ENCODE measurements around the gene NIPSNAP2.

Gene NIPSNAP2

DNA sequence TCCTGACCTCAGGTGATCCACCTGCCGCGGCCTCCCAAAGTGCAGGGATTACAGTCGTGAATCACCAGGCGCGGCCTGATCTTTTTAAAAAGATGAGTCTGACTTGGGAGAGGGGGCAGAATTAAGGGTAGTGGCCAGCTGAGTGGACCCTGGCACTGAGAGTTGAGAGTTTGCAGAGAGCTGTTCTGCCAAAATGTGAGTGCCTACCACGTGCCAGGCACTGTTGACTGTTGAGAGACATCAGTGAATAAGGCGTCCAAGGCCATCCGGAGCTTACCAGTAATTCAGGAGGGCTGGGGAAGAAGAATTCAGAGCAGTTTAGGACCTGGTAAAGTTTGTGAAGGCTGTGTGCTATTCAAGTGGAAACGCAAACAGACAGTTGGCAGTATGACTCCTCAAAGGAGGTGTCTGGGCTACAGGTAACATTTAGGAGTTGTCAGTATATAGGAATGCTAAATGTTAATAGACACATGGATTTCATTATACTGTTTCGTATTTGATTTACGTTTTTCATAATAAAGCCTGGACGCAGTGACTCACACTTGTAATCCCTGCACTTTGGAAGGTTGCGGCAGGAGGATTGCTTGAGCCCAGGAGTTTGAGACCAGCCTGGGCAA is 1.5 kb downstream of the NIPSNAP2 start:
- no peak overlapping the region for H3K4me3 ChIP-seq (ENCODE audit: control insufficient read depth, low read depth, low read length)
- DNase-seq (ENCODE audit: low read depth): peak; percentile 85
- no peak for TF ChIP-seq CTCF (conservative IDR thresholded peaks at IDR 0.05; ENCODE audit: control insufficient read depth, insufficient read depth, low read depth, low read length)

GRCh38 chr7:55966851-55967250 is 2.5 kb downstream of the NIPSNAP2 start:
- no peak for DNase-seq (ENCODE audit: low read depth)
- TF ChIP-seq CTCF (conservative IDR thresholded peaks at IDR 0.05; ENCODE audit: control insufficient read depth, insufficient read depth, low read depth, low read length): no peak
- no peak overlapping the region for H3K4me3 ChIP-seq (ENCODE audit: control insufficient read depth, low read depth, low read length)

DNA sequence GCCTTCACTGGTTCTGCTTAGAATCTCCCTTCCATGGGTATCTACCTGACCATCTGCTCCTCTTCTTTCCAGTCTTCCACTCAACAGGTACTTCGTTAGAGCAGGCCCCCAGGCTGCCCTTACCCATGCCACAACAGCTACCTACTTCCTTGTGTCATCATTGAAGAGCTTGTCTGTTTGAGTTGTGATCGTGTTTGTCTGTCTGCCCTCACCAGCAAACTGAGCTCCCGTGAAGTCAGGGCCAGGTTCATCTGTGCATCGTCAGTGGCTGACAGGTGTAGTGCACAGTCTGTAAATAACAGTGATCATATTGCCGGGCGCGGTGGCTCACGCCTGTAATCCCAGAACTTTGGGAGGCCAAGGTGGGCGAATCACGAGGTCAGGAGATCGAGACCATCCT is 5.0 kb downstream of the NIPSNAP2 start:
- DNase-seq (ENCODE audit: low read depth): no peak
- TF ChIP-seq CTCF (conservative IDR thresholded peaks at IDR 0.05; ENCODE audit: control insufficient read depth, insufficient read depth, low read depth, low read length): no peak
- no peak overlapping the region for H3K4me3 ChIP-seq (ENCODE audit: control insufficient read depth, low read depth, low read length)

- DNase-seq (ENCODE audit: low read depth): no peak
- no peak for TF ChIP-seq CTCF (conservative IDR thresholded peaks at IDR 0.05; ENCODE audit: control insufficient read depth, insufficient read depth, low read depth, low read length)
- no peak overlapping the region for H3K4me3 ChIP-seq (ENCODE audit: control insufficient read depth, low read depth, low read length)
These were observed 6.2 kb downstream of the NIPSNAP2 start for GRCh38 chr7:55970561-55970960.

DNA sequence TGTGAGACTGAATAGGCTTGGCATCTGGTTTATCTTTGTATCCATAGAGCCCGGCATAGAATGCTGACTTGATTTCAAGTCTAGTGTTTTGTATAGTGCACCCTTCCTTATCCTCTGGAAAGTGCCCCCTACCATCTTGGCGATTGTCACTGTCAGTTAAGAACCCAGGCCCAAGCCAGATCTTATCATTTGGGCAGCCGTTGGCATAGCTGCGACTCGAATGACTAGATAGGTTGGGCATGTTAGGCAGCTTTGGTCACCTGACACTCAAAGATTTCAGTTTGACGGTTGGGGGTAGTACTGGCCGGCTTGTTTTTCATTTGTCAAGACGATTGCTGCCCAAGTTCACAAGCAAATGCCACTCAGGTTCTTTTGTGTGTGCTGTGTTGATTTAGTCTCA is 6.6 kb downstream of the NIPSNAP2 start:
- H3K4me3 ChIP-seq (ENCODE audit: control insufficient read depth, low read depth, low read length): no peak overlapping the region
- TF ChIP-seq CTCF (conservative IDR thresholded peaks at IDR 0.05; ENCODE audit: control insufficient read depth, insufficient read depth, low read depth, low read length): no peak
- DNase-seq (ENCODE audit: low read depth): no peak

GRCh38 chr7:55973747-55974250 is 9.4 kb downstream of the NIPSNAP2 start:
- TF ChIP-seq CTCF (conservative IDR thresholded peaks at IDR 0.05; ENCODE audit: control insufficient read depth, insufficient read depth, low read depth, low read length): no peak
- DNase-seq (ENCODE audit: low read depth): no peak
- no peak overlapping the region for H3K4me3 ChIP-seq (ENCODE audit: control insufficient read depth, low read depth, low read length)

Data from fibroblast of mammary gland (primary cell).